ENCODE measurements around the gene LCK. TPM values are rescaled to one million over a fixed set of nuclear protein-coding genes. Genes with fewer than 3 reads are reported as not detected.
A peak's percentile ranks its signal among the peaks of the same experiment; 100 is the strongest.

The LCK gene
- total RNA-seq, 3 donors from 2014 or later (not counting 1 experiment from before 2014, with no cell fraction given): 180 to 227 (median 215) TPM

GRCh38 chr1:32246888-32247273, 4.2 kb upstream of the LCK start, which contains the start of gene FAM167B:
TSS of gene FAM167B (plus strand) at chr1:32247222. CDS start at chr1:32247422, 200 bp downstream.
- 94% methylated on average over 3 of the region's 3 CpGs for WGBS (ENCODE audit: insufficient coverage)
- H3K27me3 Mint-ChIP-seq (ENCODE audit: low read depth in 2 of 2): no peaks in the 10 kb centered on the region
- Histone ChIP-seq H3K36me3 (ENCODE audit: control insufficient read depth, insufficient read depth, low read length) (no peaks in the 10 kb centered on the region), H3K9me3 (ENCODE audit: control insufficient read depth, insufficient read depth, low read length) (no peaks in the 10 kb centered on the region), H3K27me3 (ENCODE audit: control insufficient read depth, insufficient read depth, low read length) (no peaks in the 10 kb centered on the region), H3K4me1 (ENCODE audit: control insufficient read depth, insufficient read depth, low read length) (peaks cover 52% of the 10 kb centered on the region), H3K4me3 (ENCODE audit: low read length) (no peak within 1 kb of the TSS), H3K27ac (ENCODE audit: low read length) (peak within 1 kb of the TSS; percentile 51)
- intact Hi-C loops (cut with micrococcal nuclease): no loop called here
- no peak for TF ChIP-seq CTCF (IDR thresholded peaks at IDR 0.05)
- DNase-seq (peak in 1 of 2 donors; percentile 14), ATAC-seq (no peak)
- peaks cover 39 to 55% of the 10 kb centered on the region in 2 donors for H3K4me1 Mint-ChIP-seq
- peak within 1 kb of the TSS; percentile 75 for H3K4me3 Mint-ChIP-seq
- H3K27ac Mint-ChIP-seq: peak within 1 kb of the TSS; percentile 93 to 96
- H3K9me3 Mint-ChIP-seq: no peaks in the 10 kb centered on the region
- no peaks in the 10 kb centered on the region for H3K36me3 Mint-ChIP-seq

GRCh38 chr1:32247452-32247851, 3.6 kb upstream of the LCK start:
- peaks cover 56% of the 10 kb centered on the region for H3K4me1 ChIP-seq (ENCODE audit: control insufficient read depth, insufficient read depth, low read length)
- H3K36me3 ChIP-seq (ENCODE audit: control insufficient read depth, insufficient read depth, low read length): no peaks in the 10 kb centered on the region
- no peak for DNase-seq
- 96% methylated on average over 12 of the region's 12 CpGs for WGBS (ENCODE audit: insufficient coverage)
- Mint-ChIP-seq H3K27ac (peak overlapping the region; percentile 93 to 96), H3K27me3 (ENCODE audit: low read depth in 2 of 2) (no peaks in the 10 kb centered on the region), H3K4me1 (peaks cover 44 to 55% of the 10 kb centered on the region in 2 donors), H3K36me3 (no peaks in the 10 kb centered on the region), H3K4me3 (peak overlapping the region; percentile 75), H3K9me3 (no peaks in the 10 kb centered on the region)
- no peaks in the 10 kb centered on the region for H3K27me3 ChIP-seq (ENCODE audit: control insufficient read depth, insufficient read depth, low read length)
- no peak overlapping the region for H3K4me3 ChIP-seq (ENCODE audit: low read length)
- TF ChIP-seq CTCF (IDR thresholded peaks at IDR 0.05): no peak
- H3K9me3 ChIP-seq (ENCODE audit: control insufficient read depth, insufficient read depth, low read length): no peaks in the 10 kb centered on the region
- peak overlapping the region; percentile 51 for H3K27ac ChIP-seq (ENCODE audit: low read length)
- intact Hi-C loops (cut with micrococcal nuclease): no loop called here
- no peak for ATAC-seq

- Mint-ChIP-seq H3K4me3 (peak overlapping the region; percentile 100), H3K27ac (peak overlapping the region; percentile 93 to 96), H3K9me3 (no peaks in the 10 kb centered on the region), H3K4me1 (peaks cover 50 to 57% of the 10 kb centered on the region in 2 donors), H3K36me3 (no peaks in the 10 kb centered on the region), H3K27me3 (ENCODE audit: low read depth in 2 of 2) (no peaks in the 10 kb centered on the region)
- H3K4me3 ChIP-seq (ENCODE audit: low read length): no peak overlapping the region
- no peaks in the 10 kb centered on the region for H3K36me3 ChIP-seq (ENCODE audit: control insufficient read depth, insufficient read depth, low read length)
- peak; percentile 91 for TF ChIP-seq CTCF (IDR thresholded peaks at IDR 0.05)
- ATAC-seq (peak; percentile 29 to 63 (median 53)), DNase-seq (peak; percentile 75 to 85)
- H3K9me3 ChIP-seq (ENCODE audit: control insufficient read depth, insufficient read depth, low read length): no peaks in the 10 kb centered on the region
- WGBS (ENCODE audit: insufficient coverage): 8% methylated on average over 28 of the region's 31 CpGs
- H3K27ac ChIP-seq (ENCODE audit: low read length): peak overlapping the region; percentile 51
- intact Hi-C loops (cut with micrococcal nuclease): no loop called here
- peaks cover 61% of the 10 kb centered on the region for H3K4me1 ChIP-seq (ENCODE audit: control insufficient read depth, insufficient read depth, low read length)
- no peaks in the 10 kb centered on the region for H3K27me3 ChIP-seq (ENCODE audit: control insufficient read depth, insufficient read depth, low read length)
Observed at GRCh38 chr1:32247983-32248889, 2.8 kb upstream of the LCK start.
